ENCODE measurements around the gene PHGDH.
"Not testable (repeated sequence)": the region's sequence is repeated elsewhere in the genome, so short reads cannot be mapped to it uniquely, and the experiment has no call there.

The PHGDH gene

GRCh38 chr1:119786473-119787050, 74.8 kb downstream of the PHGDH start:
- not testable (repeated sequence) for DNase-seq (ENCODE audit: low read depth in 2 of 3, low spot score in 1 of 3)

GRCh38 chr1:119787776-119788175, 76.0 kb downstream of the PHGDH start:
- no peak for DNase-seq (ENCODE audit: low read depth in 2 of 3, low spot score in 1 of 3)

- no peak for DNase-seq (ENCODE audit: low read depth in 2 of 3, low spot score in 1 of 3)
Measured at GRCh38 chr1:119790451-119791198, 78.9 kb downstream of the PHGDH start.

- no peak for DNase-seq (ENCODE audit: low read depth in 2 of 3, low spot score in 1 of 3)
Measured at GRCh38 chr1:119791377-119791776, 79.6 kb downstream of the PHGDH start.

Measured in stimulated activated CD4-positive, alpha-beta T cell treated with anti-CD3 and anti-CD28 coated beads, Interleukin-12 subunit alpha, Interleukin-12 subunit beta, amount 100 ng/mL, for 48 hours (primary cell).